ENCODE results near the gene NPC1L1. TPM values are rescaled to one million over a fixed set of nuclear protein-coding genes. Genes with fewer than 3 reads are reported as not detected.

Gene NPC1L1
- total RNA-seq, 2 experiments from 2014 or later = 0.13 TPM; not detected in 1

DNA sequence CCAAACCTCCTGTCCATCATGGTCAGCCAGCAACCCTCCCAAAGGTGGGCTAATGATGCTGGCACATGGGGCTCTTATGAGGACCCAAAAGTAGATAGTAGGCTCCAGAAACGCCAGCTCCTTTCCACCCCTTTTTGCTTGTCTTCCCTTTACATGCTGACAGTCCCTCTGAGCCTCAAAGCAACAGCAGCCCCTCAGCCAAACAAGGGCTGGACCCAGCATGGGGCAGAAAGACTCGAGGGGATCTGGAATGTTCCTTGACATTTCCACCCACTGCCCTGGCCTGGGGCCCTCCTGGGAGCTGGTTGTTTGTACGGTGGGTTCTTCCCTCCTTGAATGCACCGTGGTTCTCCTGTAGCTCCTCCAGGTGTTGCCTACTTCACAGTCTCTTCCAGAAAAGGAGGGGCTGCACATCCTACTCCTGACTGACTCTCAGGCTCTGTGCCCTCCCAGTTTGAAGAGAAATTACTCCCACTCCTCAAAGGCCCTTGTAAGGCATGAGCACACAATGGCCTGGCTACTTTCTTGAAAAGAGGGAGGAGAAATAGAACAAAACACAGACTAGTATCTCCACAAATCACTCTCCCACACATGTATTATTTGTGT lies 29.2 kb downstream of the NPC1L1 start:
- POLR2A ChIA-PET = interaction anchor here (1.8 kb wide), 1 partner anchor 9 kb away, joined by 5 read pairs; no protein-coding TSS in a partner anchor
- DNase-seq (ENCODE audit: low spot score) = no peak
- Histone ChIP-seq H3K4me1 (ENCODE audit: insufficient read depth, low read length, poor library complexity, severe bottlenecking) (no peaks in the 10 kb centered on the region), H3K4me3 (ENCODE audit: low read depth, low read length, poor library complexity, severe bottlenecking) (no peak overlapping the region), H3K79me2 (ENCODE audit: insufficient read depth, low read depth, low read length) (no peaks in the 10 kb centered on the region), H3K9me3 (ENCODE audit: low read length) (no peaks in the 10 kb centered on the region), H3K4me2 (ENCODE audit: low read length) (no peak overlapping the region), H2AFZ (ENCODE audit: low read length) (peak overlapping the region; percentile 20; the same call in 1 of the 2 replicates), H4K20me1 (ENCODE audit: insufficient read depth, low read length) (no peaks in the 10 kb centered on the region), H3K36me3 (ENCODE audit: insufficient read depth, low read length) (no peaks in the 10 kb centered on the region), H3K27ac (ENCODE audit: low read depth, low read length, poor library complexity, severe bottlenecking) (no peak overlapping the region), H3K9me2 (ENCODE audit: insufficient read depth, low read length) (no peaks in the 10 kb centered on the region)
- BruUV-seq (replicated peaks) = no TSS peak
- TF ChIP-seq, protein P1, sequence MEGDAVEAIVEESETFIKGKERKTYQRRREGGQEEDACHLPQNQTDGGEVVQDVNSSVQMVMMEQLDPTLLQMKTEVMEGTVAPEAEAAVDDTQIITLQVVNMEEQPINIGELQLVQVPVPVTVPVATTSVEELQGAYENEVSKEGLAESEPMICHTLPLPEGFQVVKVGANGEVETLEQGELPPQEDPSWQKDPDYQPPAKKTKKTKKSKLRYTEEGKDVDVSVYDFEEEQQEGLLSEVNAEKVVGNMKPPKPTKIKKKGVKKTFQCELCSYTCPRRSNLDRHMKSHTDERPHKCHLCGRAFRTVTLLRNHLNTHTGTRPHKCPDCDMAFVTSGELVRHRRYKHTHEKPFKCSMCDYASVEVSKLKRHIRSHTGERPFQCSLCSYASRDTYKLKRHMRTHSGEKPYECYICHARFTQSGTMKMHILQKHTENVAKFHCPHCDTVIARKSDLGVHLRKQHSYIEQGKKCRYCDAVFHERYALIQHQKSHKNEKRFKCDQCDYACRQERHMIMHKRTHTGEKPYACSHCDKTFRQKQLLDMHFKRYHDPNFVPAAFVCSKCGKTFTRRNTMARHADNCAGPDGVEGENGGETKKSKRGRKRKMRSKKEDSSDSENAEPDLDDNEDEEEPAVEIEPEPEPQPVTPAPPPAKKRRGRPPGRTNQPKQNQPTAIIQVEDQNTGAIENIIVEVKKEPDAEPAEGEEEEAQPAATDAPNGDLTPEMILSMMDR (conservative IDR thresholded peaks at IDR 0.05; ENCODE audit: low read length) = no peak
- TF ChIP-seq EZH2phosphoT487 (IDR thresholded peaks at IDR 0.05; ENCODE audit: borderline replicate concordance, low read depth, low read length) = no peak
- CTCF ChIA-PET (ENCODE audit: unreplicated experiment) = interaction anchor here (1.3 kb wide), 1 partner anchor 54 kb away, joined by 4 read pairs; no protein-coding TSS in a partner anchor
- intact Hi-C loops (cut with micrococcal nuclease; ENCODE audit: unreplicated experiment) = no loop called here

DNA sequence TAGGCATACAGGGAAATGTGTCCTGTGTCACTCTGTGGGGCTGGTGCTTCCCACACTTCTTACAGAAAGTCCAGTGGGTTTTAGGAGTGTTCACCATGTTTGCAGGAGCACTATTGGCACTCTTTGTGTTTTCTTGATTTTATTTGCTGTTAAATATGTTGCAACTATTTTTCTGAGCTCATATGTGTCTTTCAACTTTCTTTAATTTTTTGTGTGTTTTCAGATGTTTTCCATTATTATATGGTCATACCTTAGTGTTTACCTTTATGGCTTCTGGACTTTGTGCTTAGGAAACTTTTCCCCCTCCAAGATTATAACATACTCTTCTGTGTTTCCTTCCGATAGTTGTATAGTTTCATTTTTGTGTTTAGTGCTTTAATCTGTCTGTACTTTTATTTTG lies 29.9 kb downstream of the NPC1L1 start:
- intact Hi-C loops (cut with micrococcal nuclease; ENCODE audit: unreplicated experiment) = no loop called here
- CTCF ChIA-PET (ENCODE audit: unreplicated experiment) = interaction anchor here (1.3 kb wide), 1 partner anchor 54 kb away, joined by 4 read pairs; no protein-coding TSS in a partner anchor
- TF ChIP-seq, protein P1 (conservative IDR thresholded peaks at IDR 0.05; ENCODE audit: low read length) = no peak
- no peak for TF ChIP-seq EZH2phosphoT487 (IDR thresholded peaks at IDR 0.05; ENCODE audit: borderline replicate concordance, low read depth, low read length)
- H3K4me2 ChIP-seq (ENCODE audit: low read length) = no peak overlapping the region
- H3K9me2 ChIP-seq (ENCODE audit: insufficient read depth, low read length) = no peaks in the 10 kb centered on the region
- no peak overlapping the region for H3K27ac ChIP-seq (ENCODE audit: low read depth, low read length, poor library complexity, severe bottlenecking)
- no peaks in the 10 kb centered on the region for H3K79me2 ChIP-seq (ENCODE audit: insufficient read depth, low read depth, low read length)
- no peak overlapping the region for H3K4me3 ChIP-seq (ENCODE audit: low read depth, low read length, poor library complexity, severe bottlenecking)
- no peaks in the 10 kb centered on the region for H3K4me1 ChIP-seq (ENCODE audit: insufficient read depth, low read length, poor library complexity, severe bottlenecking)
- DNase-seq (ENCODE audit: low spot score) = no peak
- BruUV-seq (replicated peaks) = no TSS peak
- no peaks in the 10 kb centered on the region for H3K36me3 ChIP-seq (ENCODE audit: insufficient read depth, low read length)
- H3K9me3 ChIP-seq (ENCODE audit: low read length) = no peaks in the 10 kb centered on the region
- POLR2A ChIA-PET = interaction anchor here (0.9 to 1.8 kb wide), 2 partner anchors 10 to 12 kb away, joined by 4 to 5 read pairs; no protein-coding TSS in a partner anchor
- H4K20me1 ChIP-seq (ENCODE audit: insufficient read depth, low read length) = no peaks in the 10 kb centered on the region
- H2AFZ ChIP-seq (ENCODE audit: low read length) = peak overlapping the region; percentile 20; the same call in 1 of the 2 replicates

Measured in OCI-LY7 (cell line).